ENCODE measurements around the gene DDX24.

The DDX24 gene

GRCh38 chr14:94048691-94049624, 32.0 kb downstream of the DDX24 start:
- Mint-ChIP-seq H3K4me1 (peaks cover 24% of the 10 kb centered on the region), H3K27ac (peak overlapping the region; percentile 60 to 81 (median 64)), H3K36me3 (ENCODE audit: low read depth) (peaks cover 65% of the 10 kb centered on the region), H3K4me3 (no peak overlapping the region), H3K9me3 (no peaks in the 10 kb centered on the region), H3K27me3 (ENCODE audit: low read depth) (no peaks in the 10 kb centered on the region)
- no peak for TF ChIP-seq CTCF (IDR thresholded peaks at IDR 0.05; ENCODE audit: unreplicated experiment in 3 of 3)

GRCh38 chr14:94047581-94047980, 33.4 kb downstream of the DDX24 start:
- H3K36me3 Mint-ChIP-seq (ENCODE audit: low read depth) = peaks cover 60% of the 10 kb centered on the region
- H3K4me1 Mint-ChIP-seq = peaks cover 23% of the 10 kb centered on the region
- TF ChIP-seq CTCF (IDR thresholded peaks at IDR 0.05; ENCODE audit: unreplicated experiment in 3 of 3) = no peak
- H3K27me3 Mint-ChIP-seq (ENCODE audit: low read depth) = no peaks in the 10 kb centered on the region
- H3K4me3 Mint-ChIP-seq = no peak overlapping the region
- no peaks in the 10 kb centered on the region for H3K9me3 Mint-ChIP-seq
- H3K27ac Mint-ChIP-seq = peak overlapping the region in 2 of 3 experiments; percentile 64 to 81

GRCh38 chr14:94046696-94047250, 34.2 kb downstream of the DDX24 start:
- Mint-ChIP-seq H3K36me3 (ENCODE audit: low read depth) (peaks cover 51% of the 10 kb centered on the region), H3K4me3 (no peak overlapping the region), H3K27me3 (ENCODE audit: low read depth) (no peaks in the 10 kb centered on the region), H3K27ac (no peak overlapping the region), H3K4me1 (peaks cover 16% of the 10 kb centered on the region), H3K9me3 (no peaks in the 10 kb centered on the region)
- TF ChIP-seq CTCF (IDR thresholded peaks at IDR 0.05; ENCODE audit: unreplicated experiment in 3 of 3) = no peak

GRCh38 chr14:94045563-94046345, 35.2 kb downstream of the DDX24 start:
- Mint-ChIP-seq H3K27me3 (ENCODE audit: low read depth) (peaks cover 1% of the 10 kb centered on the region), H3K4me3 (no peak overlapping the region), H3K9me3 (no peaks in the 10 kb centered on the region), H3K36me3 (ENCODE audit: low read depth) (peaks cover 41% of the 10 kb centered on the region), H3K27ac (no peak overlapping the region), H3K4me1 (peaks cover 8% of the 10 kb centered on the region)
- TF ChIP-seq CTCF (IDR thresholded peaks at IDR 0.05; ENCODE audit: unreplicated experiment in 3 of 3) = no peak

- Mint-ChIP-seq H3K4me3 (no peak overlapping the region), H3K4me1 (peaks cover 2% of the 10 kb centered on the region), H3K36me3 (ENCODE audit: low read depth) (peaks cover 35% of the 10 kb centered on the region), H3K27me3 (ENCODE audit: low read depth) (peaks cover 4% of the 10 kb centered on the region), H3K9me3 (no peaks in the 10 kb centered on the region), H3K27ac (no peak overlapping the region)
- no peak for TF ChIP-seq CTCF (IDR thresholded peaks at IDR 0.05; ENCODE audit: unreplicated experiment in 3 of 3)
Measured at GRCh38 chr14:94045101-94045500, 35.9 kb downstream of the DDX24 start.
